NCI-H2171 (cell line): ENCODE results near the gene RANBP3.
"Not testable (repeated sequence)": the region's sequence is repeated elsewhere in the genome, so short reads cannot be mapped to it uniquely, and the experiment has no call there.

Experiments used
- DNase-seq: peaks from one replicate; lab custom pipeline; 2025; lab: John Stamatoyannopoulos, UW

The RANBP3 gene

GRCh38 chr19:5882421-5882968, 95.4 kb downstream of the RANBP3 start:
- DNase-seq = no peak

- peak; percentile 83 for DNase-seq
These were observed 96.2 kb downstream of the RANBP3 start for GRCh38 chr19:5881543-5882299.

- no peak for DNase-seq
These were observed 97.3 kb downstream of the RANBP3 start for GRCh38 chr19:5880604-5881078.

GRCh38 chr19:5880196-5880595, 97.7 kb downstream of the RANBP3 start:
- DNase-seq = no peak

- no peak for DNase-seq
These were observed 100.1 kb downstream of the RANBP3 start for GRCh38 chr19:5877882-5878281.

- no peak for DNase-seq
These were observed 100.5 kb downstream of the RANBP3 start for GRCh38 chr19:5877427-5877826.

- DNase-seq = not testable (repeated sequence)
These were observed 103.4 kb downstream of the RANBP3 start for GRCh38 chr19:5874496-5874895.

GRCh38 chr19:5873617-5874199, 104.2 kb downstream of the RANBP3 start:
- no peak for DNase-seq

GRCh38 chr19:5870986-5871394, 107.0 kb downstream of the RANBP3 start:
- DNase-seq = no peak

- no peak for DNase-seq
These were observed 110.5 kb downstream of the RANBP3 start for GRCh38 chr19:5867201-5868136.
